ENCODE measurements around the gene TRAPPC4.
"Not testable (repeated sequence)": the region's sequence is repeated elsewhere in the genome, so short reads cannot be mapped to it uniquely, and the experiment has no call there.

The TRAPPC4 gene

GRCh38 chr11:119018074-119018938 lies at the start of gene TRAPPC4, which contains the start of gene RPS25:
TRAPPC4 (plus strand) TSS chr11:119018766; CDS start chr11:119018796, 30 bp downstream.
RPS25 (minus strand) TSS chr11:119018343; CDS start chr11:119018284, 59 bp downstream.
- peaks cover 68% of the 10 kb centered on the region for H3K36me3 Mint-ChIP-seq (ENCODE audit: low read depth)
- no peaks in the 10 kb centered on the region for H3K9me3 Mint-ChIP-seq
- peak; percentile 94 for DNase-seq (ENCODE audit: low spot score)
- H3K4me1 Mint-ChIP-seq (ENCODE audit: low read depth), result peaks cover 35% of the 10 kb centered on the region
- H3K4me3 Mint-ChIP-seq, result peak within 1 kb of the TSS; percentile 99
- peak within 1 kb of the TSS; percentile 100 for H3K27ac Mint-ChIP-seq
- no peaks in the 10 kb centered on the region for H3K27me3 Mint-ChIP-seq (ENCODE audit: low read depth)

GRCh38 chr11:118969508-118969907 lies 49.1 kb upstream of the TRAPPC4 start:
- not testable (repeated sequence) for H3K4me3 Mint-ChIP-seq; H3K9me3 Mint-ChIP-seq; H3K4me1 Mint-ChIP-seq (ENCODE audit: low read depth); H3K27ac Mint-ChIP-seq; H3K27me3 Mint-ChIP-seq (ENCODE audit: low read depth); H3K36me3 Mint-ChIP-seq (ENCODE audit: low read depth); DNase-seq (ENCODE audit: low spot score)

GRCh38 chr11:118971646-118972045 lies 46.9 kb upstream of the TRAPPC4 start, which contains the start of gene FOXR1:
FOXR1 (plus strand) TSS chr11:118971761; CDS start chr11:118971932, 171 bp downstream.
- H3K27me3 Mint-ChIP-seq (ENCODE audit: low read depth), result peaks cover 17% of the 10 kb centered on the region
- no peaks in the 10 kb centered on the region for H3K4me1 Mint-ChIP-seq (ENCODE audit: low read depth)
- no peak within 1 kb of the TSS for H3K4me3 Mint-ChIP-seq
- no peaks in the 10 kb centered on the region for H3K9me3 Mint-ChIP-seq
- no peak for DNase-seq (ENCODE audit: low spot score)
- H3K36me3 Mint-ChIP-seq (ENCODE audit: low read depth), result no peaks in the 10 kb centered on the region
- H3K27ac Mint-ChIP-seq, result no peak within 1 kb of the TSS

- Mint-ChIP-seq H3K9me3 (no peaks in the 10 kb centered on the region), H3K27me3 (ENCODE audit: low read depth) (peaks cover 21% of the 10 kb centered on the region)
Measured at GRCh38 chr11:118973985-118974384, 44.6 kb upstream of the TRAPPC4 start.

GRCh38 chr11:118975771-118976709 lies 42.5 kb upstream of the TRAPPC4 start:
- DNase-seq (ENCODE audit: low spot score), result no peak
- Mint-ChIP-seq H3K27me3 (ENCODE audit: low read depth) (peaks cover 15% of the 10 kb centered on the region), H3K27ac (no peak overlapping the region), H3K4me3 (no peak overlapping the region), H3K4me1 (ENCODE audit: low read depth) (no peaks in the 10 kb centered on the region), H3K36me3 (ENCODE audit: low read depth) (no peaks in the 10 kb centered on the region), H3K9me3 (no peaks in the 10 kb centered on the region)

More at GRCh38 chr11:118973985-118974384, 44.6 kb upstream of the TRAPPC4 start:
- no peaks in the 10 kb centered on the region for H3K36me3 Mint-ChIP-seq (ENCODE audit: low read depth)
- no peak overlapping the region for H3K27ac Mint-ChIP-seq
- H3K4me1 Mint-ChIP-seq (ENCODE audit: low read depth), result no peaks in the 10 kb centered on the region
- DNase-seq (ENCODE audit: low spot score), result no peak
- no peak overlapping the region for H3K4me3 Mint-ChIP-seq

GRCh38 chr11:118979434-118979833 lies 39.1 kb upstream of the TRAPPC4 start:
- Mint-ChIP-seq H3K9me3 (no peaks in the 10 kb centered on the region), H3K27ac (no peak overlapping the region), H3K4me3 (no peak overlapping the region), H3K4me1 (ENCODE audit: low read depth) (no peaks in the 10 kb centered on the region), H3K27me3 (ENCODE audit: low read depth) (peaks cover 14% of the 10 kb centered on the region), H3K36me3 (ENCODE audit: low read depth) (no peaks in the 10 kb centered on the region)
- DNase-seq (ENCODE audit: low spot score), result no peak

GRCh38 chr11:118980191-118980881 lies 38.2 kb upstream of the TRAPPC4 start:
- no peak for DNase-seq (ENCODE audit: low spot score)
- Mint-ChIP-seq H3K36me3 (ENCODE audit: low read depth) (no peaks in the 10 kb centered on the region), H3K9me3 (no peaks in the 10 kb centered on the region), H3K27me3 (ENCODE audit: low read depth) (peaks cover 6% of the 10 kb centered on the region), H3K27ac (no peak overlapping the region), H3K4me1 (ENCODE audit: low read depth) (no peaks in the 10 kb centered on the region), H3K4me3 (no peak overlapping the region)

- not testable (repeated sequence) for H3K27ac Mint-ChIP-seq; H3K4me1 Mint-ChIP-seq (ENCODE audit: low read depth); H3K36me3 Mint-ChIP-seq (ENCODE audit: low read depth); H3K4me3 Mint-ChIP-seq; H3K27me3 Mint-ChIP-seq (ENCODE audit: low read depth); H3K9me3 Mint-ChIP-seq; DNase-seq (ENCODE audit: low spot score)
Measured at GRCh38 chr11:118984337-118984736, 34.2 kb upstream of the TRAPPC4 start.

GRCh38 chr11:118984825-118985224 lies 33.7 kb upstream of the TRAPPC4 start:
- Mint-ChIP-seq H3K4me3 (no peak overlapping the region), H3K27ac (no peak overlapping the region), H3K9me3 (no peaks in the 10 kb centered on the region), H3K27me3 (ENCODE audit: low read depth) (no peaks in the 10 kb centered on the region), H3K4me1 (ENCODE audit: low read depth) (peaks cover 2% of the 10 kb centered on the region), H3K36me3 (ENCODE audit: low read depth) (no peaks in the 10 kb centered on the region)
- no peak for DNase-seq (ENCODE audit: low spot score)

- Mint-ChIP-seq H3K4me1 (ENCODE audit: low read depth) (peaks cover 2% of the 10 kb centered on the region), H3K27me3 (ENCODE audit: low read depth) (no peaks in the 10 kb centered on the region), H3K9me3 (no peaks in the 10 kb centered on the region), H3K36me3 (ENCODE audit: low read depth) (peaks cover 7% of the 10 kb centered on the region), H3K27ac (no peak overlapping the region), H3K4me3 (no peak overlapping the region)
- DNase-seq (ENCODE audit: low spot score), result no peak
Measured at GRCh38 chr11:118988280-118988679, 30.3 kb upstream of the TRAPPC4 start.

- H3K27me3 Mint-ChIP-seq (ENCODE audit: low read depth); H3K9me3 Mint-ChIP-seq; H3K27ac Mint-ChIP-seq; DNase-seq (ENCODE audit: low spot score); H3K4me3 Mint-ChIP-seq; H3K4me1 Mint-ChIP-seq (ENCODE audit: low read depth): not testable (repeated sequence)
- H3K36me3 Mint-ChIP-seq (ENCODE audit: low read depth), result peaks cover 17% of the 10 kb centered on the region
Measured at GRCh38 chr11:118991486-118992038, 27.0 kb upstream of the TRAPPC4 start.

- H3K9me3 Mint-ChIP-seq, result no peaks in the 10 kb centered on the region
- H3K27me3 Mint-ChIP-seq (ENCODE audit: low read depth), result no peaks in the 10 kb centered on the region
- peaks cover 38% of the 10 kb centered on the region for H3K36me3 Mint-ChIP-seq (ENCODE audit: low read depth)
- peak overlapping the region; percentile 97 for H3K4me3 Mint-ChIP-seq
- DNase-seq (ENCODE audit: low spot score), result peak; percentile 33
- H3K4me1 Mint-ChIP-seq (ENCODE audit: low read depth), result peaks cover 25% of the 10 kb centered on the region
- peak overlapping the region; percentile 97 for H3K27ac Mint-ChIP-seq
Measured at GRCh38 chr11:118996926-118997626, 21.5 kb upstream of the TRAPPC4 start.
